GM10266 (cell line): ENCODE measurements around the gene AMBP.

Source experiments
- DNase-seq: peaks from one replicate; pipeline ENCODE4 v3.0.0; 2012; ENCODE audit errors: extremely low spot score
- TF ChIP-seq, protein P1 (sequence below): IDR thresholded peaks from 2 replicates; pipeline ENCODE4 v1.5.1; 2012; ENCODE audit warnings: mild to moderate bottlenecking, low read depth; ENCODE audit not compliant: control insufficient read depth, insufficient read depth; ENCODE audit errors: missing control alignments

The AMBP gene

DNA sequence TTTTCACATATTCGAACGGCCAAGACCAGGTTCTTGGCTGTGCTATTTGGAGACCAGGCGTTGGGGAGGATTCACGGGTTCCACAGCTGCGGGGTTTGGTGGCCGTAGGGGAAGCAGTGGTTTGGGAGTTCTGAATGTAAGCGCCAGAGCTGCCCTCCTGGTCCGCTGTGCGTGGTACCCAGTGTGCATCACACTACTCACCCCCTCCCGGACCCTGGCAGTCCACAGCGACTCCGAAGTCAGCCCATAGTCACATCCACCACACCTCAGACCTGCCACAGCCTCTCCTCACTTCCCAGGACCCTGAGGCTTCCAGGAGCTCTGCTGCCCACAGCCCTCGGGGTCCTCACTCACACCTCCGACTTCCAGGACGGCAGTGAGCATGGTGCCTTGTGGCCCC is 26.8 kb downstream of the AMBP start:
- no peak for DNase-seq
- TF ChIP-seq, protein P1, sequence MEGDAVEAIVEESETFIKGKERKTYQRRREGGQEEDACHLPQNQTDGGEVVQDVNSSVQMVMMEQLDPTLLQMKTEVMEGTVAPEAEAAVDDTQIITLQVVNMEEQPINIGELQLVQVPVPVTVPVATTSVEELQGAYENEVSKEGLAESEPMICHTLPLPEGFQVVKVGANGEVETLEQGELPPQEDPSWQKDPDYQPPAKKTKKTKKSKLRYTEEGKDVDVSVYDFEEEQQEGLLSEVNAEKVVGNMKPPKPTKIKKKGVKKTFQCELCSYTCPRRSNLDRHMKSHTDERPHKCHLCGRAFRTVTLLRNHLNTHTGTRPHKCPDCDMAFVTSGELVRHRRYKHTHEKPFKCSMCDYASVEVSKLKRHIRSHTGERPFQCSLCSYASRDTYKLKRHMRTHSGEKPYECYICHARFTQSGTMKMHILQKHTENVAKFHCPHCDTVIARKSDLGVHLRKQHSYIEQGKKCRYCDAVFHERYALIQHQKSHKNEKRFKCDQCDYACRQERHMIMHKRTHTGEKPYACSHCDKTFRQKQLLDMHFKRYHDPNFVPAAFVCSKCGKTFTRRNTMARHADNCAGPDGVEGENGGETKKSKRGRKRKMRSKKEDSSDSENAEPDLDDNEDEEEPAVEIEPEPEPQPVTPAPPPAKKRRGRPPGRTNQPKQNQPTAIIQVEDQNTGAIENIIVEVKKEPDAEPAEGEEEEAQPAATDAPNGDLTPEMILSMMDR: no peak

DNA sequence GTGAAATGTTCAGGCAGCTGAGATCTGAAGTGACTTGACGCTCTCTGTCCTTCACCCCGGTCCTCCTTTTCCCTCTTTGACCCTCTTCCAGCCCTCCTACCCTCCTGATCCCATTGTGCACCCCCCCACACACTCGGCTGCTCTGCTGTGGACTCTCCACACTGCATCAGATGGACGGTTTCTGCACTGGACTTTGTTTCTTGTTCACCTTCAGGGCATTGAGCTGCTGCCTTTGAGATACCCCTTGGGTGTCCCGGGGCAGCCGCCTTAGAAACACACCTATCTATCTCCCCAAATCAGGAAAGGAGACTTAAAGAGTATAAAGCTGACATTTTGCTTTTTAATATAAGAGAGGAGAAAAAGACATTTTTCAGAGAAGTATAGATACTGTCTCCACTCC is 27.5 kb downstream of the AMBP start:
- TF ChIP-seq, protein P1: no peak
- no peak for DNase-seq

DNA sequence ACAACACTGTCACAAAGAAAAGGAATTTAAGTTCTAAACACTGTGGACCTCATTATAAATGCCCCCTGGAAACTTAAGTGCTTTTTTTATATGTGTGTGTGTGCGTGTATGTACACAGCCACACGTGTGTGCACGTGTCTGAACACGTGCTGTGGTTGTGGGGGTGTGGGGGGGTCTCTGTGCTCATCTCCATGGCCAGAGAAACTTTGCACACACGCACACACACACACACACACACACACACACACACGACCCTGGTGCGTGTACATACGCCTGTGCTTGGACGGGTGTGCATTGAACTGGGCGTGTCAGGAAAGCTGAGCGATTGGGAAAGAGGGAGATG is 27.9 kb downstream of the AMBP start:
- DNase-seq: no peak
- TF ChIP-seq, protein P1: no peak

DNA sequence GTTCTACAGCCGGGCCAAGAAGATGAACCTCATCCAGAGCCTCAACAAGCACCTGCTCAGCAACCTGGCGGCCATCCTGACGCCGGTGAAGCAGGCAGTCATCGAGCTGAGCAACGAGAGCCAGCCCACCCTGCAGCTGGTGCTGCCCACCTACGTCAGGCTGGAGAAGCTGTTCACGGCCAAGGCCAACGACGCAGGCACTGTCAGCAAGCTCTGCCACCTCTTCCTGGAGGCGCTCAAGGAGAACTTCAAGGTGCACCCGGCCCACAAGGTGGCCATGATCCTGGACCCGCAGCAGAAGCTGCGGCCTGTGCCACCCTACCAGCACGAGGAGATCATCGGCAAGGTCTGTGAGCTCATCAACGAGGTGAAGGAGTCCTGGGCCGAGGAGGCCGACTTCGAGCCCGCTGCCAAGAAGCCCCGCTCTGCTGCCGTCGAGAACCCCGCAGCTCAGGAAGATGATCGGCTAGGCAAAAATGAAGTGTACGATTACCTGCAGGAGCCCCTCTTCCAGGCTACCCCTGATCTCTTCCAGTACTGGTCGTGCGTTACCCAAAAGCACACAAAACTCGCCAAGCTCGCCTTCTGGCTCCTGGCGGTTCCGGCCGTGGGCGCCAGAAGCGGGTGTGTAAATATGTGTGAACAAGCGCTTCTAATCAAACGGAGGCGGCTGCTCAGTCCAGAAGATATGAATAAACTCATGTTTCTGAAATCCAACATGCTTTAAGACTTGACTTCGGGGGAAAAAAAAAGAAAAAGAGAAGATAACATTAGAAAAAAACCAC is 28.5 kb downstream of the AMBP start:
- TF ChIP-seq, protein P1: no peak
- no peak for DNase-seq

DNA sequence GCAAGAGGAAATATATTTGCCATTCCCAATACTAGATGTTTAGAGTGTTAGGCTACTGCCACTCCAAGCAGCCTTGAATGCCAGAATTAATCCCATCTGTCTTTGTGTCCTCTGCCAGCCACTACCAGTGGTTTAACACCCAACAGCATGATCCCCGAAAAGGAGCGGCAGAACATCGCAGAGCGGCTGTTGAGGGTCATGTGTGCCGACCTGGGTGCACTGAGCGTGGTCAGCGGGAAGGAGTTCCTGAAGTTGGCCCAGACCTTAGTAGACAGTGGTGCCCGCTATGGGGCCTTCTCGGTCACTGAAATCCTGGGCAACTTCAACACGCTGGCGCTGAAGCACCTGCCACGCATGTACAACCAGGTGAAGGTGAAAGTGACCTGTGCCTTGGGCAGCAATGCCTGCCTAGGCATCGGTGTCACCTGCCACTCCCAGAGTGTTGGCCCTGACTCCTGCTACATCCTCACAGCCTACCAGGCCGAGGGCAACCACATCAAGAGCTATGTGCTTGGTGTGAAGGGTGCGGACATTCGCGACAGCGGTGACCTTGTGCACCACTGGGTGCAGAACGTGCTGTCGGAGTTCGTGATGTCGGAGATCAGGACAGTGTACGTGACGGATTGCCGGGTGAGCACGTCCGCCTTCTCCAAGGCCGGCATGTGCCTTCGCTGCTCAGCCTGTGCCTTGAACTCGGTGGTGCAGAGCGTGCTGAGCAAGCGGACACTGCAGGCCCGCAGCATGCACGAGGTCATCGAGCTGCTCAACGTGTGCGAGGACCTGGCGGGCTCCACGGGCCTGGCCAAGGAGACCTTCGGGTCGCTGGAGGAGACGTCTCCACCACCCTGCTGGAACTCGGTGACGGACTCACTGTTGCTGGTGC is 29.3 kb downstream of the AMBP start:
- DNase-seq: no peak
- TF ChIP-seq, protein P1: no peak

DNA sequence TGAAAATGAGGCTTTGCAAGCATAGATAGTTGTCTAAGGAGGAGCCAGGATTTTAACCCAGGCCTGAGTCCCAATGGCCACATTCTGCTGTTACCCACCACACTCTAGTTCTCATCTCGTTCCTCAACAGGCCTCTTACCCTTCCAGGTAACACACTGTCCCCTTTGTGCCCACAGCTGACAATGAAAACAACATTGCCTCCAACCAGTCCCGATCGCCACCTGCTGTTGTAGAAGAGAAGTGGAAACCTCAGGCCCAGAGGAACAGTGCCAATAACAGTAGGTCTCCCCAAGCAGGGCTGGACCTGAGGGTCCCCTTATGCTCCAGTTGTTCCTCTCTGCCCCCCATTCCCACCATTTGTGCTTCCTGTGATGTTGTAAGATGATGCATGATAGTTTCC is 30.4 kb downstream of the AMBP start:
- TF ChIP-seq, protein P1: peak; percentile 14
- DNase-seq: no peak

DNA sequence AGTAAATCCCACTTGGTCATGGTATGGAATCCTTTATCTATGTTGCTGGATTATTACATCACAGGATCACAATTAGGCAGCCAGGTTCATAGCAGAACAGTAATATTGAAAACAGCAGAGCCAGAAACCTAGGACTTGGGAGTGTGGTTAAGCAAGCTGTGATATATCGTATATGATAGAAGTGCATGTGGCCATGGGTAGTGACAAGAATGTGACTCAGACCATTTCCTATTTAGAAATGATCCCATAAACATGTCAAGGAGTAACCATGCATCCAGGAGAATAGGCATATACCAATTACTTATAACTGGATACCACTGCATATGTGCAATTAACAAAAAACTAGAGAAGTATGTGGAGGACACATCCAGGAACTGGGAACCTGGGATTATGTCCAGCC is 31.2 kb downstream of the AMBP start:
- DNase-seq: no peak
- TF ChIP-seq, protein P1: no peak
